Measurements from ENCODE around the gene NEK2.

- TF ChIP-seq GATA2 (IDR thresholded peaks at IDR 0.05; ENCODE audit: low read depth, low read length), result no peak
- TF ChIP-seq GATA3 (IDR thresholded peaks at IDR 0.05; ENCODE audit: low read depth, low read length), result no peak
Measured at GRCh38 chr1:211667065-211667617, 8.3 kb downstream of the NEK2 start.
